Measurements from ENCODE around the gene ZNF484.
A peak's percentile ranks its signal among the peaks of the same experiment; 100 is the strongest.
"Not testable (repeated sequence)": the region's sequence is repeated elsewhere in the genome, so short reads cannot be mapped to it uniquely, and the experiment has no call there.

ZNF484 gene

GRCh38 chr9:92877531-92878430 is at the start of gene ZNF484:
Gene ZNF484, minus strand, starts transcription at chr9:92878038. Its CDS starts 3,009 bp downstream, at chr9:92875029.
- peak; percentile 82 for DNase-seq

GRCh38 chr9:92920437-92920836 is 42.6 kb upstream of the ZNF484 start:
- DNase-seq, result no peak

GRCh38 chr9:92917176-92917800 is 39.5 kb upstream of the ZNF484 start:
- DNase-seq, result no peak

DNA sequence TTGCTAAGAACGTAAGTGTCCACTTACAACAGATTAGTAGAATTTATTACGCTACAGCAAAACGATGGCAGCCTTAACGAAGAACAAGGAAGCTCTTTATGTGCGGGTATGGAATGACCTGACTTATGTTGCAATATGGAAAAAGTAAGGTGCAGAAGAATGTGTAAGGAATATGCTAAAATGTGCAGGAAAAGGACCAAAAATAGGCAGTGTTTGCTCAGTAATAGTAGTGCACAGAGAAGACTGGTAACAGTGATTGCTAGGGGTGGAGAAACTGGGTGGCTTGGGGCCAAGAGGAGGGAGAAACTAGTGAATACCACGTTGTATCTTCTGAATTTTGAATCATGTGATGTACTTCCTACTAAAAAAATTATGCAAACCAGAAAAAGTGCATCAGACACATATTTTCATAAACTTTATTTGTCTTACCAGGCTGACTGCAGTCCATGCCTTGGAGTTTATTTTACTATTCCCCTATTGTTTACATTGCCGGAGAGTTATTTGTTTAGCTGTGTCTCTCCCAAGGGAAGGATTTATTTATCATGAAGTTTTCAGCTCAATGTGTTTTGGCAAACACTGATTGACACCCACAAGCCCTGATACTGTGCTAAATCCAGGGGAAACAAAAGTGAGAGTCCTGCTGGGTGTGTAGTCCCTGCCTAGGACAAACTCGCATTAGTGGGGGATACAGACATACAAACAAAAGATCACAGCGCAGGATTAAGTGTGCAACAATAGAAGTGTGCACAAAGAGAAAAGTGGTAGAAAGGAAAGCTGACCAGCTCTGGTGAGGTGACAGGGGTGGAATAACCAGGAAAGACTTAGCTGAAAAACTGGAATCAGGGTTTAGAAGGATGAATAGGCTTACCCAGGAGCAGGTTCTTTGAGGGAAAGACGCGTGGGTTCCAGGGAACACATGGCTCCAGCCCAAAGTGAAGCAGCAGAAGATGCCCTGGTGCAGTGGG is 34.0 kb upstream of the ZNF484 start:
- peak; percentile 80 for DNase-seq

GRCh38 chr9:92905137-92905536 is 27.3 kb upstream of the ZNF484 start:
- DNase-seq, result not testable (repeated sequence)

DNA sequence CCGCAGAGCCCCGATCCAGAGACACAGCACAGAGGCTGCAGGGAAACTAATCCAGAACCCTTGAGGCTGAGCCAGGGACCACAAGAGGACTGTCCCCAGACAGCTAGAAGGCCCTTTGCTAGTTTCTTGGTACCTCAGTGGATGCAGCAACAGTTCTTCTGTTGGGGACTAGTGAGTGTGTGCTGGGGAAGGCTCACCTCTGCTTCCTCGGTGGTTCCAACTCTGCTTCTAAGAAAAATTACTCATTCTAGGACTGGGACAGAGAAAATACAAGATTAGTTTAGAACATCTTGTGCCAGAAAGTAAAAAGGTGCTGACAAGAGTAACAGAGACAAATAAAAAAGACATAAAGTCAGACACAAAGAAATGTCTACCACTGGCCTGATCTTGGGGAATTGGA is 19.5 kb upstream of the ZNF484 start:
- DNase-seq, result no peak

GRCh38 chr9:92895812-92896436 is 18.1 kb upstream of the ZNF484 start:
- DNase-seq, result no peak

DNA sequence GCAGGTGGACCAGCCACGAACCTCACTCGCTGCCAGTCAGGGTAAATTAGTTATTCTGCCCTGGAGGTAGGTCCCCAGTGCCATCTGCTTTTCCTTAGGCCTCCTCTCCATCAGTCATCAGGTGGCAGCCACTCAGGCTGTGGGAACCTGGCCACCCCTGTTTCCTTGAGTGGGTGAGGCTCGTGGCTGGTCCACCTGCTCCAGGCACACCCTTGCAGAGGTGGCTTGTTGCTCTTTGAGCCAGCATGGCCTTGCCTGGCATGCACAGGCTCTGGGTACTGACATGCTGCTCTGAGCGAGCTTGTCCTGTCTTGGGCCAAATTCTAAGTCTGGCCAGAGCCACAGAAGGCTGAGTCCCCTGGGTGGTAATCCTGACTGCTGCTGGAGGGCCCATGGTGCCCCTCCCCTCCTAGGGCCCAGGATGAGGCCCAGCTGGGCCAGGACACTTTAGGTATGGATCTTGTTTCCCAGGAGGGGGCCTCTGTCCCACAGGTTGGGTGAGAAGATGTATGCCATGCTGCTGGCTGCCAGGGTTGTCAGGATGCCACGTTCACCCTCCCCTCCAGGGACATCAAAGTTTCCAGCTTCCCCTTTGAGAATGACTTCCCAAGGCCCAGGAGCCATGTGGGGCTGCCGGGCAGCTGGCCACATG is 17.0 kb upstream of the ZNF484 start:
- no peak for DNase-seq

- not testable (repeated sequence) for DNase-seq
Measured at GRCh38 chr9:92893916-92894610, 16.2 kb upstream of the ZNF484 start.

GRCh38 chr9:92892276-92892675 is 14.4 kb upstream of the ZNF484 start:
- not testable (repeated sequence) for DNase-seq

- no peak for DNase-seq
Measured at GRCh38 chr9:92890761-92891160, 12.9 kb upstream of the ZNF484 start.

- DNase-seq, result no peak
Measured at GRCh38 chr9:92887880-92888338, 10.1 kb upstream of the ZNF484 start.

DNA sequence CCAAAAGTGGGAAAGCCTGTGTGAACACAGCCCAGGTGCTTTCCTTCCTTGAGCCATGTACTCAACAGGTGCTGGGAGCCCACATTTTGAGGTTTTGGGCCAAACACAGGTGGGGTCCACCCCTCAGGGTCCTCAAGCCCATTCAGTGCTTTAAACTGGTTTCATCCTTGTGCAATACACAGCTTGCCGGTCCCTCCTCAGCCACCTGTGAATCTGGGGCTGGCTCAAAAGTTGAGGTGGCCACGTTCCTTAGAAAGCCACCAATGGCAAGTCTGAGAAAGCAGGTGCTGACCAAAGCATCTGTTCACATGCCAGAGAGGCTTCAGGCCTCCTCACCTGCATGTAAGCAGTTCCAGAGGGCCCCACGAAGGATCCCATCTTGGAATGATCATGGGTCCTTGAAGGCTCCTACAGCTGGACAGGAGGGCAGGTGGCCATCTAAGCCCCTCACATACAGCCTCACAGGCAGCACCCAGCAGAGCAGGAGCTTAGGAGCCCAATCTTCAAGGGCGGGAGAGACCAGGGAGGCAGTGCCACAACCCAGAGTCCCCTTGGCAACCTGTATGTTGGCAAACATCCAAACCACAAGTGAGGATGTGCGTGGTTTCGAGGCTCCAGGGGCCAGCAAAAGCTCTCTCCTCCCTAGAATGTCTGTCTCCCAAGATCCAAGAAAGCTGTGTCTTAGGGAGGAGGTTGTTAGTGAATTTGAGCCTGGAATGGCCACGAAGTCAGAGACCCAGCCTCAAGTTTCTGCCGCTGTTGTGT is 9.2 kb upstream of the ZNF484 start:
- DNase-seq, result not testable (repeated sequence)

- not testable (repeated sequence) for DNase-seq
Measured at GRCh38 chr9:92883666-92884405, 6.0 kb upstream of the ZNF484 start.

DNA sequence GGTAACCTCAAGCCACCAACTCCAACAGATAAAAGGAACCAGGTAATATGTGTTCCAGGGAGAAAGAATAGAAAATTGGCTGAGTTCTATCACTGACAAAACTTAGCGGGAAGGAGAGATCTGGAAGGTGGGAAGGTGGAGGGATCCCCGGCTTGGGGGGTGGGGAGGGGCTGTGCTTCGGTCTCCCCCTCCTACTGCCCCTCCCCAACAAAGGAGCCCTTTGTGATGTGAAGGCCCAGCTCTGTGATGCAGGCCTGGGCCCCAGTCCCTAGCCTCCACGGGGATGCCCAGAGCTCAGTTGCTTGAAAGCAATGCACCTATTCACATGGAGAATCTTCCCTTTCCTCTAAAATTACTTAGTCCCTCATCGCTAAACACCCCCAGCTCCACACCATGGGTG is 4.4 kb upstream of the ZNF484 start:
- DNase-seq, result no peak

- no peak for DNase-seq
Measured at GRCh38 chr9:92875373-92875772, 2.5 kb downstream of the ZNF484 start.

GRCh38 chr9:92870289-92870688 is 7.5 kb downstream of the ZNF484 start:
- DNase-seq, result no peak

DNA sequence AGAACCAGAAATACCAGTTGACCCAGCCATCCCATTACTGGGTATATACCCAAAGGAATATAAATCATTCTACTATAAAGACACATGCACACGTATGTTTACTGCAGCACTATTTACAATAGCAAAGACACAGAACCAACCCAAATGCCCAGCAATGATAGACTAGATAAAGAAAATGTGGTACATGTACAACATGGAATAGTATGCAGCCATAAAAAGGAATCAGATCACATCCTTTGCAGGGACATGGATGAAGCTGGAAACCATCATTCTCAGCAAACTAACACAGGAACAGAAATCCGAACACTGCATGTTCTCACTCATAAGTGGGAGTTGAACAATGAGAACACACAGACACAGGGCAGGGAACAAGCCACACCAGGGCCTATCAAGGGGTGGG is 11.2 kb downstream of the ZNF484 start:
- not testable (repeated sequence) for DNase-seq

- no peak for DNase-seq
Measured at GRCh38 chr9:92864152-92864551, 13.7 kb downstream of the ZNF484 start.

GRCh38 chr9:92860867-92861266 is 17.0 kb downstream of the ZNF484 start:
- DNase-seq, result no peak
